Dermis microvascular lymphatic vessel endothelial cell (primary cell): ENCODE measurements around the gene BPNT1. TPM values are rescaled to one million over a fixed set of nuclear protein-coding genes. Genes with fewer than 3 reads are reported as not detected.

Experiments used
- DNase-seq, 2 donors: peaks; one replicate each; pipeline versions ENCODE4 v3.0.0 to v3.0.0-alpha.2; 2010; ENCODE audit warnings: low read depth in 2 of 2
- total RNA-seq: library from RNA; depleted of rRNA; stranded (reverse); fragments of >200 nt; gene quantifications from 2 replicates; pipeline ENCODE4 v1.2.1, GENCODE V29; 2014

Gene BPNT1
- total RNA-seq, 1 donor from 2014 or later, result 28.4 TPM

GRCh38 chr1:220011620-220012019 lies 78.0 kb downstream of the BPNT1 start:
- no peak for DNase-seq

Other genes starting within 250 kb of the BPNT1 start
- gene SLC30A10, start 161.2 kb downstream of the BPNT1 start, total RNA-seq, result not detected in 2 replicates
- gene EPRS1, start 43.3 kb downstream of the BPNT1 start, total RNA-seq, result 60.9 and 109 TPM in 2 replicates
- 89.5 and 93.7 TPM in 2 replicates for gene IARS2, start 4.3 kb upstream of the BPNT1 start, total RNA-seq
- gene RAB3GAP2, start 182.7 kb upstream of the BPNT1 start, total RNA-seq, result 24.8 and 26.4 TPM in 2 replicates